Activated CD4-positive, alpha-beta memory T cell treated with anti-CD3 and anti-CD28 coated beads, Interleukin-2, amount 10 ng/mL, durations not matched to agents 7 days and 5 days (primary cell): ENCODE results near the gene CXCR2. TPM values are rescaled to one million over a fixed set of nuclear protein-coding genes. Genes with fewer than 3 reads are reported as not detected.
"Not testable (repeated sequence)": the region's sequence is repeated elsewhere in the genome, so short reads cannot be mapped to it uniquely, and the experiment has no call there.

Experiments used
- CTCF ChIA-PET: fragments of 350-600 bp; sonication (Branson Sonifier 250); formaldehyde crosslinking; loops from one replicate; lab custom pipeline; 2021; ENCODE audit warnings: antibody characterized with exemption, inconsistent platforms; lab: Charles Lee
- POLR2A ChIA-PET: fragments of 350-600 bp; sonication (Branson Sonifier 250); formaldehyde crosslinking; loops from one replicate; lab custom pipeline; 2021; ENCODE audit warnings: antibody characterized with exemption; lab: Charles Lee
- DNase-seq: peaks from one replicate; pipeline ENCODE4 v3.0.0-alpha.2; 2020
- H3K27ac Mint-ChIP-seq: one replicate; pipeline ENCODE4 v1.8.0; 2021; ENCODE audit warnings: mild to moderate bottlenecking, mixed read lengths
- H3K27me3 Mint-ChIP-seq: one replicate; pipeline ENCODE4 v1.8.0; 2021; ENCODE audit warnings: mixed read lengths
- H3K36me3 Mint-ChIP-seq: one replicate; pipeline ENCODE4 v1.8.0; 2021; ENCODE audit warnings: low read depth, mixed read lengths
- H3K4me1 Mint-ChIP-seq: one replicate; pipeline ENCODE4 v1.8.0; 2021; ENCODE audit warnings: mixed read lengths
- H3K4me3 Mint-ChIP-seq: one replicate; pipeline ENCODE4 v1.8.0; 2021; ENCODE audit warnings: mild to moderate bottlenecking, mixed read lengths
- H3K9me3 Mint-ChIP-seq: one replicate; pipeline ENCODE4 v1.8.0; 2021; ENCODE audit warnings: mixed read lengths
- total RNA-seq, 2 experiments: library from RNA; stranded (reverse); gene quantifications; one replicate each; pipeline ENCODE4 v1.2.3, GENCODE V29; 2021

The CXCR2 gene
- total RNA-seq, 2 experiments from 2014 or later = 0.13 to 0.15 TPM

DNA sequence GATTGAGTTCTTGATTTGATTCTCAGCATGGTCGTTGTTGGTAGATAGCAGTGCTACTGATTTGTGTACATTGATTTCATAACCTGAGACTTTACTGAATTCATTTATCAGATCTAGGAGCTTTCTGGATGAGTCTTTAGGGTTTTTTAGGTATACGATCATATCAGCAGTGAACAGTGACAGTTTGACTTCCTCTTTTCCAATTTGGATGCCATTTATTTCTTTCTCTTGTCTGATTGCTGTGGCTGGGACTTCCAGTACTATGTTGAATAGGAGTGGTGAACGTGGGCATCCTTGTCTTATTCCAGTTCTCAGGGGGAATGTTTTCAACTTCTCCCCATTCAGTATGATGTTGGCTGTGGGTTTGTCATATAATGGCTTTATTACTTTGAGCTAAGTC is 27.9 kb upstream of the CXCR2 start:
- Mint-ChIP-seq H3K27ac (no peak overlapping the region), H3K9me3 (no peaks in the 10 kb centered on the region), H3K4me1 (no peaks in the 10 kb centered on the region), H3K36me3 (no peaks in the 10 kb centered on the region), H3K27me3 (peaks cover 26% of the 10 kb centered on the region), H3K4me3 (no peak overlapping the region)
- ChIA-PET POLR2A (no interaction called here), CTCF (no interaction called here)
- DNase-seq = no peak

GRCh38 chr2:218108834-218109233 is 17.0 kb upstream of the CXCR2 start:
- POLR2A ChIA-PET, DNase-seq, H3K4me1 Mint-ChIP-seq, CTCF ChIA-PET, H3K27ac Mint-ChIP-seq, H3K9me3 Mint-ChIP-seq, H3K36me3 Mint-ChIP-seq, H3K4me3 Mint-ChIP-seq: not testable (repeated sequence)
- H3K27me3 Mint-ChIP-seq = peaks cover 32% of the 10 kb centered on the region

DNA sequence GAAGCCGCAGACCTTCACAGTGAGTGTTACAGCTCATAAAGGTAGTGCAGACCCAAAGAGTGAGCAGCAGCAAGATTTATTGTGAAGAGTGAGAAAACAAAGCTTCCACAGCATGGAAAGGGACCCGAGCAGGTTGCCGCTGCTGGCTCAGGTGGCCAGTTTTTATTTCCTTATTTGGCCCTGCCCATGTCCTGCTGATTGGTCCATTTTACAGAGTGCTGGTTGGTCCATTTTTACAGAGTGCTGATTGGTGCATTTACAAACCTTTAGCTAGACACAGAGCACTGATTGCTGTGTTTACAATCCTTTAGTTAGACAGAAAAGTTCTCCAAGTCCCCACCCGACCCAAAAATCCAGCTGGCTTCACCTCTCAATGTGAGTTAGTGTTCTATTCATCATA is 4.0 kb upstream of the CXCR2 start:
- H3K36me3 Mint-ChIP-seq, POLR2A ChIA-PET, DNase-seq, H3K4me3 Mint-ChIP-seq, H3K9me3 Mint-ChIP-seq, CTCF ChIA-PET, H3K27ac Mint-ChIP-seq: not testable (repeated sequence)
- peaks cover 10% of the 10 kb centered on the region for H3K4me1 Mint-ChIP-seq
- peaks cover 16% of the 10 kb centered on the region for H3K27me3 Mint-ChIP-seq

- H3K4me3 Mint-ChIP-seq, H3K9me3 Mint-ChIP-seq, DNase-seq, POLR2A ChIA-PET, H3K36me3 Mint-ChIP-seq, H3K27ac Mint-ChIP-seq, CTCF ChIA-PET: not testable (repeated sequence)
- Mint-ChIP-seq H3K4me1 (peaks cover 10% of the 10 kb centered on the region), H3K27me3 (peaks cover 16% of the 10 kb centered on the region)
Observed at GRCh38 chr2:218122286-218122685, 3.5 kb upstream of the CXCR2 start.

DNA sequence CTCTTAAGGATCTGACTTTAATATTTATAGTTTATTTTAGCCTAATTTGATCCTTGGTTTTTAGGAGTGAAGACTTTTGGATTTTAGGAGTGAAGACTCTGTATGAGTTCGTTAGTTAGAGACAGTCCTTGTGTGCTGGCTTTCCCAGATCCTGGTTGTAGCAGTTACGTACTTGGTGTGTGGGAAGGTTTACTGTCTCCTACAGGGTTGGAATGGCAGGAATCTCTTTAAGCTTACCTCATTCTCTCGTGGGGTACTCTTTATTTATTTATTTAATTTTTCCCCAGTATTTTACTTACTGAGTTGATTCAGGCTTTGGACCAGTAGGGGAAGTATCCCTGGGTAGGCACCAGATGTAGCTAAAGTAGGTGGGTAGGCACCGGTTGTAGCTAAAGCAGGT is 1.8 kb upstream of the CXCR2 start:
- no peak overlapping the region for H3K27ac Mint-ChIP-seq
- POLR2A ChIA-PET = no interaction called here
- no peak overlapping the region for H3K4me3 Mint-ChIP-seq
- CTCF ChIA-PET = interaction anchor here (0.6 kb wide), 1 partner anchor 612 kb away, joined by 3 read pairs; no protein-coding TSS in a partner anchor
- H3K36me3 Mint-ChIP-seq = peaks cover 2% of the 10 kb centered on the region
- no peak for DNase-seq
- H3K4me1 Mint-ChIP-seq = peaks cover 10% of the 10 kb centered on the region
- peaks cover 23% of the 10 kb centered on the region for H3K27me3 Mint-ChIP-seq
- no peaks in the 10 kb centered on the region for H3K9me3 Mint-ChIP-seq

- POLR2A ChIA-PET = no interaction called here
- H3K4me3 Mint-ChIP-seq = no peak overlapping the region
Observed at GRCh38 chr2:218125095-218125494, 733 bp upstream of the CXCR2 start.

GRCh38 chr2:218127929-218128455 is 2.2 kb downstream of the CXCR2 start:
- ChIA-PET POLR2A (no interaction called here), CTCF (no interaction called here)
- peaks cover 10% of the 10 kb centered on the region for H3K4me1 Mint-ChIP-seq
- H3K36me3 Mint-ChIP-seq = no peaks in the 10 kb centered on the region
- H3K27ac Mint-ChIP-seq = no peak overlapping the region
- H3K27me3 Mint-ChIP-seq = peaks cover 14% of the 10 kb centered on the region
- no peak overlapping the region for H3K4me3 Mint-ChIP-seq
- no peak for DNase-seq
- no peaks in the 10 kb centered on the region for H3K9me3 Mint-ChIP-seq

More at GRCh38 chr2:218125095-218125494, 733 bp upstream of the CXCR2 start:
- Mint-ChIP-seq H3K27me3 (peaks cover 23% of the 10 kb centered on the region), H3K4me1 (peaks cover 10% of the 10 kb centered on the region), H3K27ac (no peak overlapping the region), H3K9me3 (no peaks in the 10 kb centered on the region), H3K36me3 (peaks cover 2% of the 10 kb centered on the region)
- CTCF ChIA-PET = interaction anchor here (0.6 kb wide), 1 partner anchor 398 kb away, joined by 3 read pairs; no protein-coding TSS in a partner anchor
- DNase-seq = no peak

DNA sequence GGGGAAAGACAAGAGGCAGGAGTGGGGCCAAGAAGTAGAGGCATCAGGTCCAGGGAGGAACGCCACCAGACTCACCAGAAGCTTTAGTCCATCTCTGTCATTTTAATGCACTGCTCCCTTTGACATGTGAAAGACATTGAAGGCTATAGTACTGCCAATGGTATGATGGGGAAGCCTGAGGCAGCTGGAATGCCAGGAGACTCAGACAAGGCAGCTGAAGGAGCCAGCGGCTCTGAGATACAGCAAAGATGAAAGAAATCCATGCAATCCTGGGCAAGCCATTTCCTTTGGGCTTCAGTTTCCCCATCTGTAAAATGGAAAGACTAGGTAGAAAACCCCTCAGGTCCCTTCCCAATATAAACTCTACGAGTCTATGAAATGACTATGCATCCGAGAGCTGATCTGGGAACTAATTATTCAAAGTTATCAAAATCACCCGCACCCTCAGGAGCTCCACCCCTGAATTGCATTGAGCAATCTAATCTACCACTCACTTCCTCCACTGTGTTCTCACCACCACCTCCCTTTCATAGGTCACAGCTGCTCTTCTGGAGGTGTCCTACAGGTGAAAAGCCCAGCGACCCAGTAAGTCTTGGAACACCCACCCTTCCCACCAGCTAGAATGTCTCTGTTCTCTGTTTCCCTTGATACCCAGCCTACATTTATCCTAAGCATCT is 3.1 kb downstream of the CXCR2 start:
- Mint-ChIP-seq H3K36me3 (no peaks in the 10 kb centered on the region), H3K27me3 (peaks cover 14% of the 10 kb centered on the region), H3K4me1 (peaks cover 10% of the 10 kb centered on the region), H3K9me3 (no peaks in the 10 kb centered on the region), H3K27ac (no peak overlapping the region), H3K4me3 (no peak overlapping the region)
- DNase-seq = no peak
- ChIA-PET POLR2A (no interaction called here), CTCF (no interaction called here)

DNA sequence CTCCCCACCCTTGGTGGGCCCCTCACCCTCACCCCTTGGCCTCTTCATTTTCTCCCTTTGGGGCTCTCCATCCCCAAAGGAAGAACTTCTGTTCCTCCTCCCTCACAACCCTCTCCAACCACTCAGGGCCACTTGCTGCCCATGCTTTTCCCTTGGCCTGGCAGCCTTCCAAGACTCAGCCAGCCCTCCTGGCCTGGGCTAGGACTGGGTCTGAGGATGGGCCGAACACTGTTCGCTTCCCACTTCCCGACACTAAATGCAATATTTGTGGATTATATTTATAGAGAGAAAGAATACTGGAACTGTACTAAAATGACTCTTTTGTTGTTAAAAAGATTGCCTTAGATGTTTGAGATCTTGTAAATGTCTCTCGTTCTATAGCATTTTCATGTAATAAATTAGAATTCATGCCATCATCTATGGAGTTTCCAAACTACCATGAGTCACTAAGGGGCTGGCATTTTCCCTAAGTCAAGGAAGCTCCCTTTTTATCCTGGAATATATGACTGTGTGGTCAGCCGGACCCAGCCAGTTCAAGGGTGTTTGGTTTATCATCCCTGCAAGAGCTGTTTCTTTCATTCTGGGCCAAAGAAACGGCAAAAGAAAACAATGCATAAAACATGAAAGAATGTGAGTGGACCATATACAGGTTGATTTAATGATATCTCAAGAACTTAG is 3.8 kb downstream of the CXCR2 start:
- peaks cover 14% of the 10 kb centered on the region for H3K27me3 Mint-ChIP-seq
- no peak overlapping the region for H3K27ac Mint-ChIP-seq
- peaks cover 10% of the 10 kb centered on the region for H3K4me1 Mint-ChIP-seq
- H3K36me3 Mint-ChIP-seq = no peaks in the 10 kb centered on the region
- H3K9me3 Mint-ChIP-seq = no peaks in the 10 kb centered on the region
- POLR2A ChIA-PET = no interaction called here
- DNase-seq = no peak
- H3K4me3 Mint-ChIP-seq = no peak overlapping the region
- CTCF ChIA-PET = no interaction called here

GRCh38 chr2:218130377-218130776 is 4.5 kb downstream of the CXCR2 start:
- ChIA-PET POLR2A (no interaction called here), CTCF (interaction anchor here (0.8 kb wide), 1 partner anchor 36 kb away, joined by 3 read pairs; the partner anchor contains the start of gene CXCR1)
- Mint-ChIP-seq H3K4me1 (peaks cover 8% of the 10 kb centered on the region), H3K4me3 (no peak overlapping the region), H3K36me3 (no peaks in the 10 kb centered on the region), H3K9me3 (no peaks in the 10 kb centered on the region), H3K27me3 (peaks cover 14% of the 10 kb centered on the region), H3K27ac (no peak overlapping the region)
- no peak for DNase-seq

GRCh38 chr2:218130822-218131221 is 5.0 kb downstream of the CXCR2 start:
- no peak overlapping the region for H3K4me3 Mint-ChIP-seq
- no peak for DNase-seq
- ChIA-PET CTCF (interaction anchor here (0.8 kb wide), 1 partner anchor 36 kb away, joined by 3 read pairs; the partner anchor contains the start of gene CXCR1), POLR2A (no interaction called here)
- peaks cover 4% of the 10 kb centered on the region for H3K4me1 Mint-ChIP-seq
- H3K36me3 Mint-ChIP-seq = no peaks in the 10 kb centered on the region
- H3K27ac Mint-ChIP-seq = no peak overlapping the region
- H3K9me3 Mint-ChIP-seq = no peaks in the 10 kb centered on the region
- peaks cover 14% of the 10 kb centered on the region for H3K27me3 Mint-ChIP-seq

- H3K27ac Mint-ChIP-seq = no peak overlapping the region
- no peak overlapping the region for H3K4me3 Mint-ChIP-seq
- H3K4me1 Mint-ChIP-seq = no peaks in the 10 kb centered on the region
- no peaks in the 10 kb centered on the region for H3K9me3 Mint-ChIP-seq
- ChIA-PET CTCF (no interaction called here), POLR2A (interaction anchor here (0.6 kb wide), 1 partner anchor 118 kb away, joined by 3 read pairs; no protein-coding TSS in a partner anchor)
- H3K27me3 Mint-ChIP-seq = peaks cover 39% of the 10 kb centered on the region
- no peaks in the 10 kb centered on the region for H3K36me3 Mint-ChIP-seq
- DNase-seq = no peak
Observed at GRCh38 chr2:218137514-218137913, 11.7 kb downstream of the CXCR2 start.

- Mint-ChIP-seq H3K4me3 (no peak overlapping the region), H3K27ac (no peak overlapping the region), H3K27me3 (peaks cover 35% of the 10 kb centered on the region), H3K36me3 (no peaks in the 10 kb centered on the region), H3K9me3 (no peaks in the 10 kb centered on the region), H3K4me1 (no peaks in the 10 kb centered on the region)
- DNase-seq = no peak
- CTCF ChIA-PET = no interaction called here
- POLR2A ChIA-PET = no interaction called here
Observed at GRCh38 chr2:218138047-218138446, 12.2 kb downstream of the CXCR2 start.
